Stimulated activated CD4-positive, alpha-beta T cell treated with anti-CD3 and anti-CD28 coated beads, Interleukin-4, amount 100 ng/mL, for 1 hour (primary cell): ENCODE measurements around the gene PTCSC3.

Source experiments
- DNase-seq: peaks from one replicate; pipeline ENCODE4 v3.0.0-alpha.2; 2020

The PTCSC3 gene

DNA sequence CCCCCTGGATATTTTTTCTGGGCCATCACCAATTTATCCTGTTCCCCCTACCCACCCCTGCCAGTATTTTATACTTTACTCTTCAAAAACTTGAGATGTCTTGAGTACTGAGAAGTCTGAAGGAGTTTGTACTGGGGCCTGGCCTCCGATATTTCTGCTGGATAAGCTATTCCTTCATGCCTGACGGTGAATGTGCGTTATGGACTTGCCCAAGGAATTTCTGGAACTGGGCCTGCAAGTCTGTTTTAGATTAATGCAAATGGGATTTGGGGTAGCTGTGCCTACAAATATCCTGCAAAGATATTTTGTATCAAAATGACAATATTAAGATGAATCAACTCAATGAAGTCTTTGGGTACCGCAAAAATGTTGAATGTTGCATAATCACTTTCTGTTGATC, at the start of gene PTCSC3:
Gene PTCSC3 (minus strand): TSS at position 199 of the 400 bp plus-strand sequence.
- DNase-seq = no peak

DNA sequence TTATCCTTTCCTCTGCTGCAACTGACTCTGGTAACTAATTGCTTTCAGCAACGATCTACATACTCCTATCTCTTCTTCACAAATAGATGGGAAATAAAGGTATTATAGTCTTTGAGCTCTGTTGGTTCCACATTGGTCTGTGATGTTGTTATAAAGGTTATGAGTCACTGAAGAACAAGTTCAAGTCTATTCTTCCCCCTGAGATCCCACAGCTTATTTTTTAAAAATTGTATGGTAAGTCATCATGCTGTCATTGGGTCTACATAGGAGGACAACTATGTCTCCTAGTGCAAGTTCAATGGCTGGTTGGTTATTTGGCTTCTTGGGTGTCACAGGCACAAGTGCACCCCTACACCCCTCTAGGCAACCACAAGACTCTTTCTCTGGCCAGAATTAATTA, 49.6 kb upstream of the PTCSC3 start:
- DNase-seq = no peak

DNA sequence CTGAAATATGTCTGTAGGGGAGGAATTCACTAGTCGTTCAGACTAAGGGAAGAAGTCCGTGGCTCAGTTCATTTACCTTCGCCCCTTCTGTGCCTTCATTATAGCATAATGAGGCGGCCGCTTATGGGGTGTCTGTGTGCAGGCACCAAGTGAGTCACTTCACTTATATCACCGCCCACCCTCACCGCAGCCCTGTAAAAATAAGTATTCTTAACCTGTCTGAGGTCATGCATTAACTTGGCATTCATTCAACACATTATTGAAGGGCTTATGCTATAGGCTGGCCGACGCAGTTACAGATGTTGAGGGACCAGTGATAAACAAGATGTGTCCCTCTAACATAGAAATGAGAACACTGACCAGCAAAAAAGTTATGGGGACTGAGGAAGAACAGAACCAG, 47.7 kb upstream of the PTCSC3 start:
- no peak for DNase-seq

DNA sequence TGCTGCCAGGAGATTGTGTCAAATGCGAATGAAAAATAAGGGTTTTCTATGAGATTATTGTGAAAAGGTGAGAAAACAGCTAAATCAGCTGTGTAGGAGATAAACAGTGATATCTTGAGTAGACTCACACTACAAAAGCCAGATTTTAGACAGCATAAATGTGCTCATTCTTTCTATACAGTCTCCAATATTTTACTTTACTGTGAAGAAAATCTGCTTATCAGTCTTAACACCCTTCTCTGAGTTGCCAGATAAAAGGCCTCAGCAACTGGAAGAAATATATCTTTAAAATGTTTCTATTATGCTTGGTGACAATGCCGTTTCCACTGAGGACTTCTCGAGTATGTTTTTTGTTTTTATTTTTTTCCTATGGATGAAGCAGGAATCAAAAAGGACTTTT, 47.0 kb upstream of the PTCSC3 start:
- DNase-seq = no peak

DNA sequence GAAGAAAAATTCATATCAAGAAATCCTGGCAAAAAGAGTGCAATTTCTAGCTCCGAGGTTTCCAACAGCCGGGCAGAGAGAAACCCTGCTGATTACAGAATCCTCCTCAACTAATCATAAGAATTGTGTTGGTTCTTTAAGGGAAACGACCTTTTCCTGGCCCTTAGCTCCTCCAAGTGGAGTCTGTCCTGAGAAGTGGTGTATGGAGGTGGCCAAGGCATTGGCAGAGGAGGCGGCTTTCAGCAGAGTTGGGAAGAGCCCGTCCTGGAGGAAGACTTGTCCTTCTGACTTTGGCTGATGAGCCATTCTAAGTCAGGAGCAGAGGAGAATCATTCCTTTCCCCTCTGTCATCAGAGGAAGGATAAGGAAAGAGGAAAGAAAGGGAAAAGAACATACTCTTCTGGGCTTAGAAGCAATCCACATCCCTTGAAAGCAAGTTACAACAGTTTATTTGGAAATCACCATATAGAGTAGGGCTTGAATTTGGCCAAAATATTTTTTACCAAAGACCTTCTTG, 46.5 kb upstream of the PTCSC3 start:
- no peak for DNase-seq

DNA sequence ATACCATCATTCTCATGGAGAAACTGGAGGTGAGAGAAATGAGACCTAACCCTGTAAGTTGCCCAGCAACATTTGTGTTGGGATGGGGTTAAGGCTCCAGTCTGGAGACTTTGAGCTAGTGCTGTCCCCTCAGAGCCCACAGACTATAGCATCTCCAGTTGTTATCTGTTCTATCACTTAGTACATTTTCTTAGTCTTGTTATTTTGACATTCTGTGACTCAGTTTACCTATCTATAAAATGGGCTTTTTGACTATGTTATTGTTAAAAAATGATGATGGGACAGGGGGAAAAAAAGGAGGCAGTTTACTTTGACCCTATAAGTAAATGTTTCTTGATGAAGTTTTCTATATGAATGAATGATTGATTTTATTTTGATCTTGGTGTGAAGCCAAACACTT, 45.8 kb upstream of the PTCSC3 start:
- no peak for DNase-seq

DNA sequence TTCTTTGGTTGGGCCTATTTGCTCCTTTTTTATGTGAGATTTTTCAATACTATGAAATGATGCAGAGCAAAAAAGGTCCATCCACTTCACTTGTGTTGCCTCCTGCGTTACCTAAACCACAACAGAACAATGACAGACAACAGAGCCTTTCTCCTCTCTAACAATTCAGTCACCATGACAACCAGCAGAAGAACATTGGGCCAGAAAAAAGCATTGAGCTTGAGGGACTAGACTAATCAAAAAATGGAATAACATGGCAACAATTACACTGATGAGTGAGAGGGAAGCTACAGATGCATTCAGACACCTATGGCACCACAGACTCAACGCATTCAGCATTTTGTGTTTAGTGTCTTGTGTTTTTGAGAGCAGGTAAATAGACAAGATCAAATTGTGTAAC, 44.6 kb upstream of the PTCSC3 start:
- no peak for DNase-seq

DNA sequence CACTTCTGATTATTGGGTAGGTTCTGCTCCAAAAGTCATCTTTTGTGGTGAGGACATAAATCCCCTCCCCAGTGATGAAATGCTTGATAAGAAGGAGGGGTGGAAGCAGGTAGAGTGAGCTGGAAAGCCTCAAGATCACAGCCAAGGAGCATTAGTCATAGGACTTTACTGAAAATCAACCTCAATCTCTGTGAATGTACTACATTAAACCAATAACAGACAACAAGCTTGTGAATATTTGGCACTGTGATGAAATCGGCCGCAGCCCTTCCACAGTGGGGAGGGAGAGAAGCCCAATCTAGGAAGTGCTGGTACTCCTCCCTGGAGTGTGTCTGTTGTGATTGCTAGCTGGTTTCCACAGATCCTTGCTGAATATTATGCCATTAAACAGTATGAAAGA, 41.2 kb upstream of the PTCSC3 start:
- DNase-seq = no peak

DNA sequence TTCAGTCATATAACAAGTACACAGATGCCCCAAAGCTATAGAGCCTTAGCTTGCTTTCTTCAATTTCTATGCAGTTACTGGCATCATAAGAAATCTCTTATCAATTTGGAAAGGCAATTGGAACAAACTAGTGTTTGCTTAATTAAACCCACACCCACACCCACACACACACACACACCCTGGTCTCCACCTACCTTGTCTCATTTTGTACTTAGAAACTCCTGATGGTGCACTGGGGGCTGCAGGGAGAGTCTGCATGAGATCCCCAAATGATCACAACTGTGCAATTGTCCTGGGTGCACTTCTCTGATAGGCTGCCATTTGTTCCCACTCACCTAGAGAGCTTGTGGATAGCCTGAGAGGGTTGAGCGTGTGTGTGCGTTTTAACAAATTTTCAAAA, 40.5 kb upstream of the PTCSC3 start:
- DNase-seq = no peak

DNA sequence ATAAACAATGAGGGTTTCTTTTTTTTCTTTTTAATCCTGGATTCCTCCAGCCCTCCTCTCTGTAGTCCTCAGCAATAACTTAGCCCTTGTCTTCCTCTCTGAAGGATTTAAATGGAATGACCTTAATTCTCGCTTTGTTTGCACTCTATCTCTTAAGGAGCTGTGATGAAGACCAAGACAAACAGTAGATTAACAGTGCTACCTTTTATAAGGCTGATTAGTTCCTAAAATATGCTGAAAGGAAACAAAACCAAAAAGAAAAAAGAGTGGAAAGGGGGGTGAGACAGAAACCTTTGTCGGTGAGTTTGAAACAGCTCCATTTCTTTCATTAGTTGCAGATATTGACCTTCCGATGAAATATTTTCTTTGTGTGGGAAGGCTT, 38.7 kb upstream of the PTCSC3 start:
- DNase-seq = no peak

DNA sequence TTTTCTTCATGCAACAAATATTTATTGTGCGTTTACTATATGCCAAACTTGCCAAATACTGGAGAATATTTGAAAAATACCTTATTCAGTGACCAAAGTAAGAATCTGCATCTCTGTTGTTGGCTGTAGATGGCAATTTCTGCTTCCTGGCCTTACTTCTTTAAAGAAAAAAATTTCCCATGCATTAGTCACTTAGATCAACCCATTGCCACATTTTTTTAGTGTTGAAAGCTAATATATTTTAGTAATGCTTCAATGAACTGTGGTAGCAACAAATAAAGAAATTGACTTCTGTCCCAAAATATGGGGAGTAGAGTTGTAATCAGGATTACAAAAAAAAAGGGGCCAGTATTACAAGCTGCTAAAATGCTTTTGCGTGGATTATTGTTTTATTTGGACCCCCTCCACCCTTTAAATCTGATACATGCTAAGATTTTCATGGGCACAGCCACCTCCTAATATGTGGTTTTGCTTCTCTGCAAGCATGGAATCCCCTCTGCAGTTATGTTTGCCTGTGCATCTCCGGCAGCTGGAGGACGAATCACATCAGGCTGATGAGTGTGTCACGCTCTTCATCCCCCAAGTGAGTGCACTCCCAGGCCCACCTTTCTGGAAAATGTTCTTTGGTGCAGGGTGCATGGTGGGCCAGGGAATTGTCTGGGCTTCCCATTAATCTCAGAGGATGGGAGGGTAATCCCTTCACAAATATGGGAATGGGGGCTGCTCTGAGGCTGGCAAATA, 38.1 kb upstream of the PTCSC3 start:
- no peak for DNase-seq

DNA sequence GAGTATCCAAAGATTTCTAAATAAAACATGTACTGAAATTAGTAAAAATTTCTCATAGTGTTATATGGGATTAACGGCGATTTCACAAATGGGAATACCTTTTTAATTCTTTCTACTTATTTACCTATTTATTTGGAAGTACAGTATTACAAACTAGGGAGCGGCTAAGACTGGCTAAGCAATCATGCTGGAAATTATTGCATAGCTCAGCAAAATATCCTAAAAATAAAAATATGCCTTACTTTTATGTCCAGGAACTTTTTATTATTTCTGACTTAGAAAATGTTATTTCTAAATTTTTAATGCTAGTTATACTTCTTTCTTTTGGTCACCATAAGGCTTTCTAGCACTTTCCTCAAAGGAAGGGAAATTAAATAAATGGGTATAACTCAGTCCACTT, 36.5 kb upstream of the PTCSC3 start:
- DNase-seq = no peak

DNA sequence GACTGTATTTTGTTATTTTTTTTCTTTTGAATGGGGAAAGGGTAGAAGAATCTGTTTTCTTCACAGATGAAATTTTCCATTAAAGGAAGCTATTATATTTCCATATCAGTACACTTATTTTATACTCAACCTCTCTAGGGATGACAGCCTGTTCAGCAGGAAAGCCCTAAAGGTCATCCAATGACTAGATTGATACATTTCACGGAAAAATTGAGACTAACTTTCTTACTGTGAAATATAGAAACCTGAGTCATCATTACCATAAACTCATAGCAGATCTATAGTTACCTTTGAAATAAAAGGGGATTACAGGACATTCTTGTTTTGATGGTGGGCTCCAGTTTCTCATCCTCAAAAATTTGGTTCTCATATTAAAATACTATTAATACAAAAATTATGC, 36.1 kb upstream of the PTCSC3 start:
- DNase-seq = no peak

DNA sequence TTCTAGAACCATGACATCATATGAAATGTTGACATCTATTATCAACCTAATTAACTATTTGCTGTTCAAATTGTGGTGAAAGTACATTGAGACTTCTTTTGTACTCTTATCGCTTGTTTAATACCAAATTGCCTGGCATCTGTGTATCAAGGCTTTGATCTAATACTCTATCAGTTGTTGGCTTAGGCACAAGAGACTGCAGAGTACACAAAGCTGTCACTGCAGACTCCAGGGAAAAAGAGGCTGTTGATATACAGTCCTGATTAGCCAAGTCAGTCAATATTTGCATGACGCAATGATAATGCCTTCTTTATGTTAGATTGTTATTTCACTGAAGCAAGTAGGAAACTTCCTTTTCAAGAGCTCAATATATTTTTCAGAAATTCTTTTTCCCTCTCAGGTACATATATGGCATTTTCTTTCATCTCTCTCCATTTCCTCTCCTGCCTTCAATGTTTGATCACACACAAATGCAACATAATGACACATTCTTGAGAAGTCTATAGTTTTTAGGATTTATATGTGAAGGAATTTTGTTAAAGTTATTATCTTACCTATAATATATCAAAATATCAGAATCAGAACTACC, 32.3 kb upstream of the PTCSC3 start:
- DNase-seq = no peak

DNA sequence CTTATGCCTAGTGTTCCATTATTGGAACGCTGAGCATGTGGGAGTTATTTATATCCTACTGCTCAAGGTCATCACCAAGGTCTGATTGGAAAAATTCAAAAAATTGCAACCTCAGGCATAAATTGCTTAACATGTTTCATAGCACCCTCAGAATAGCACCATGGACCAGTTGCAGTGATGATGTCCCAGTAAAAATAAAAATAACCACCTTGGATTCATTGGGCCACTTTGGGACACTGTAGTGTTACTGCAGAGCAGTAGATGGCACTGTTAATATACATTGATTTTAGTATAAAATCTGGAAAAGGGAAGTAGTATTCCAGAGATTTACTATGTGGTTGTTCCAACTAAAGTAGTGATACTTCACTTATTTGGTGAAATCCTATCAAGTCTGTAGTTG, 31.0 kb upstream of the PTCSC3 start:
- no peak for DNase-seq

DNA sequence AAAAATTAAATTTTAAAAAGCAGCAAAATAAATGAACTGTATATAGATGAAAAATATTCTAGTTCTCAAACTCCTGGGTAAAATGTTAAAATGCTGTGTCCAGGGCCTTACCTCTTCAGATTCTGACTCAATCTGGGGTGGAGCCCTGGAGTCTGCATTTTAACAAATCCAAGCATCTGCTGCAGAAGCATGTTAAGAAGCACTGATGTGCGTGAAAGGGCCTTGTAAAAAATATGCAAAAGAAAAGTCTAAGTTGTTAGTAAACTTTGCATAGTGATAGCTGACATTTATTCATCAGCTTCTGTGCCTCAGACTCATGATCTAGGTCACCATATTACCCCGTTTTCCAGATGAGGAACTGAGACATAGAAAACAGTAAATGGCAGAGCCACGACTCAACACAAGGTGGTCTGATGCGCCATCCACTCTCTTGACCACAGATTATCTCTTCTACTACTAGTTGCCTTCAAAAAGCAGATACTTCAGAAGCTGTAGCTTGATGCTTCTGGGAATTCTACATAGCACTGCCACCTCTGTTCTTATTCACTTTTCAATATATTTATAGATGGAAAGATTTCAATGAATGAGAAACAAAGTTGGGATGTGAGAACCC, 28.0 kb upstream of the PTCSC3 start:
- no peak for DNase-seq

DNA sequence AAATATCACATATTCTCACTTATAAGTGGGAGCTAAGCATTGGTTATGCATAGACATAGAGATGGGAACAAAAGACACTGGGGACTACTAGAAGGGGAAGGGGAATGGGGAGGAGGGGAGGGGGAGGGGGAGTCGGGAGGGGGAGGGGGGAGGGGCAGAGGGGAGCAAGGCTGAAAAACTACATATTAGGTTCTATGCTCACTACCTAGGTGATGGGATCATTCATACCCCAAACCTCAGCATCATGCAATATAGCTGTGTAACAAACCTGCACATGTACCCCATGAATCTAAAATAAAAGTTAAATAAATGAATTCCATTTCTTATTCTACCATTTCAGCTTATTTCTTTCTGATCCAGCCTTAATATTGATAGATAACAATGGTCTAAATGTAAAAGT, 21.9 kb upstream of the PTCSC3 start:
- no peak for DNase-seq

DNA sequence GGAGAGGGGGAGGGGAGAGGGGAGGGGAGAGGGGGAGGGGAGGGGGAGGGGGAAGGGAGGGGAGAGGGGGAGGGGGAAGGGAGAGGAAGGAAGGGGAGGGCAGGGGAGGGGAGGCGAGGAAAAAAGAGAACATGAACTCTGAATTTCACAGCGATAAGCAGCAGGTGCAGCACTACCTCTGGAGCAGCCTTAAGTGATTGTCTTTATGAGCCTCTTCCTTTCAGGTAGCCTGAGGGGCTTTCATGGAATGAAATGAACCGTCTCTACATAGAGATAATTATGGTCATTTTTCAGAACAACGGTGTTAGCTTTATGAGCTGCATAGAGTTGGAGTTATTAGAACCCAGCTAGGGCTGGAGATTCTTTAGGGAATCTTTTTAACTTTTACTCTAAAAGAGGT, 18.1 kb upstream of the PTCSC3 start:
- no peak for DNase-seq

DNA sequence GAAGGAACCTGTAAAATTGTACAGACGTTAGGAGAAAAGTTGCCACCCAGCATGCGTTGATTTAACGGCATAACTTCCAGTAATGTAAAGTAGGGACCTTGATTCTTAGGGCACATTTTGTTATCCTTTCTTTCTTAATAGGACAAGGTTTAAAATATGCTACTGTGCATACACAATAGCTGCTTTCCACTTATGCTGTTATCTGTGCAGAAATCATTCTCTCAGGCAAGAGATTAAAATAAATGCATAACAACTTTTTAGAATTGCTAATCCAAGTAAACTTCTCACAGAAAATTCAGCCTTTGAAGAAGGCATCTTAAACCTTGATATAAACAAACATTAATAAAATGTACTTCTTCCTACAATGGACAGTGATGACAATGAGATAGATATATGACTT, 16.0 kb upstream of the PTCSC3 start:
- no peak for DNase-seq

DNA sequence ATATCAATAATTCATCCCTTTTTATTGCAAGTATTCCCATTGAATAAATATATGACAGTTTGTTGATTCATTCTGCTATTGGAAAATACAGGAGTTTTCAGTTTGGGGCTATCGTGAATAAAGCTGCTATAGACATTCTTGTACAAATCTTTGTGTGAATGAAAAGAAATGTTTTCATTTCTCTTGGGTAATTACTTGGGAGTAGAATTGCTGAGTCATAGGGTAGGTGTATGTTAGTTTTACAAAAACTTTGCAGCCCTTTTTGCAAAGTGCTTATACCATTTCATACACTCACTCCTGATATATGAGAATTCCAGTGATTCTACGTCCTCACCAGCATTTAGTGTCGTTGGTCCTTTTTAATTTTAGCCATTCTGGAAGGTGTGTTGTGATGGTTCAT, 6.9 kb upstream of the PTCSC3 start:
- no peak for DNase-seq

DNA sequence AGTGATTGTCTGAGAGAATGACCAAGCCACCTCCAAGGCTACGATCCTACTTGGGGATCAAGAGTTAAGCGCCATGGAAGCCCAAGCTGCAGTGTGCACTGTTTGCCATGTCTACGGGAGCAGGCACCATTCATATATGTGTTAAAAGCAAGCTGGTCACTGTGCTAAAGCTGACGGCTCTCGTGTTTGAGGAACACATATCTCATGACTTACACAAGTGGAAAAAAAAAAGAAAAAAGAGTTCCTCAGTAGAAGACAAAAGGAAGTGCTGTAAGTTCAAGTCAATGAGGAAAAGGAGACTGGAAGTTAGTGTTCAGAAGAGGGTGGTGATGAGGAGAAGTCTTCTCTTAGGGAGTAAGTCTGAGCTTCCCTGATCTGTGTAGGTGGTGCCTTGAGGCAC, 4.9 kb upstream of the PTCSC3 start:
- no peak for DNase-seq

DNA sequence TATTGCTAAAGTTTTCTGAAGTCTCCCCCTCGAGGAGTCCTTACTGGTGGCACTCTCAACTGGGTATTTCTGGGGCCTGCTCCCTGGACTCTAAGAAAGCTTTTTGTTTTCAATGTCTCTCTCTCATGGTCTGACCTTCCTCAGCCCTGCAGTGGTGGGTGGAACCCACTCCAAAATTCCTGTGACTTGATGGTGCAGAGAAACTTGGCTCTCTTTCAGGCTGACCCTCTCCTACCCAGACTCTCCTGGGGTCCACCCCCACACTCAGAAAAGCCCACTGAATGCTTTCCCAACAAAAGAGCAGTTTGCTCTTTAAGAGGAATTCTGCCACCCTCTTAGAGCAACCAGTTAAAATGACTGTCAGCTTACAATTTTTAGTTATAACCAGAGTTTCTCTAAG, 967 bp upstream of the PTCSC3 start:
- no peak for DNase-seq

DNA sequence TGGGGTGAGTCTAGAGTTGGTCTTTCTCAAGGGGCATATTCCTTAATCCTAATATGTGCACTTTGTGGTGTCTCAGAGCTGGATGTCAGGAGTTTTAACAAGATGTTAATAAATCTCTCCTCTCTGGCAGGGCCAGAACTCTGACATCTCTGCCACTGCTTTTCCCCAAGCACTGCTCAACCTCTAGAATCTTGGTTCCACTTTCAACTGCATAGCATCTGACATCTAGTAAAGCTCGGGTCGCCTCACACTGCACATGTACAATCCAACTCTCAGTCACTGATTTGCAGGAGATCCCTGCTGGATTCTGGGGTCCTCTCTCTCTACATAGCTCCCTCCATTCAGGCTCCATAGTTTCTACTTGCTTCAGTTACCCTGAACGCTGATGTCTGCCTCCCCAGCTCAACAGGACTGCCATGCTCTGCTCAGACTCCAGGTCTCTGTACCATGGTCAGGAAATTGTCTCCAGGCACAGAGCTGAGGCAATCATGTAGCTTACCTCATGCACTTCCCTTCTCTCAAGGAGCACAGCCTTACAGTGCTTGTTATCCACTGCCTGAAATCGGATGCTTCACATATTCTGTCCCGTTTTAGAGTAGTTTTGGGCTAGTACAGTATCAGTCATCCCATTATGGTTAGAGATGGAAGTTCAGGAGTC, 1.6 kb downstream of the PTCSC3 start:
- no peak for DNase-seq

DNA sequence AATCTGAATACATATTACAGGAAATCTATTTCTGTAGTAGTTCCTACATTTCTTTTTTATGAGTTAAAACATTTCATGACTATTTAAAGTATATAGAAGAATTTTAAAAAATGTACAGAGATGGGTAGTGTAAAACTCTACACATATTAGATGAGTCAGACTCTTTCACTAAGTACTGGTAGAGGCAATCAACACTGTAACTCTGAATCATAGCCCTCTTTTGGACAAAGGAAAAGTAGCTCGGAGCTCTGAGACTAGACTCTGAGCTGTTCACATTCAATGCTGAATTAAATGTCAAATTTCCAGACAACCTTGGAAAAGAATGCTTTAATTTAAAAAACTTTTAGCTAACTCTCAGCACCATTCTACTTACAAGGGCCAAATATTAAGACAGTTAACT, 3.4 kb downstream of the PTCSC3 start:
- DNase-seq = no peak
